ENCODE measurements around the gene ANK2.
A peak's percentile ranks its signal among the peaks of the same experiment; 100 is the strongest.

ANK2 gene

GRCh38 chr4:113173793-113174264, 124.4 kb downstream of the ANK2 start:
- no peak overlapping the region for H3K9ac ChIP-seq (ENCODE audit: low read length)
- no peak overlapping the region for H3K27ac ChIP-seq (ENCODE audit: low read depth, low read length)
- no peak overlapping the region for H3K4ac ChIP-seq (ENCODE audit: low read depth, low read length)
- H3K56ac ChIP-seq (ENCODE audit: low read length): no peak overlapping the region
- H3K4me3 ChIP-seq (ENCODE audit: low read length): no peak overlapping the region
- no peak overlapping the region for H3K23ac ChIP-seq (ENCODE audit: low read length)
- no peak overlapping the region for H2AK5ac ChIP-seq (ENCODE audit: low read length)
- H2BK120ac ChIP-seq (ENCODE audit: low read depth, low read length): no peak overlapping the region
- no peak overlapping the region for H3K4me2 ChIP-seq (ENCODE audit: low read length)
- H3K18ac ChIP-seq (ENCODE audit: low read length): no peak overlapping the region
- no peak overlapping the region for H4K5ac ChIP-seq (ENCODE audit: low read length)
- H3K79me2 ChIP-seq (ENCODE audit: control insufficient read depth, insufficient read depth, low read length): no peaks in the 10 kb centered on the region
- H4K8ac ChIP-seq (ENCODE audit: low read depth, low read length): no peak overlapping the region
- no peak overlapping the region for H2BK5ac ChIP-seq (ENCODE audit: low read length)
- no peaks in the 10 kb centered on the region for H3K79me1 ChIP-seq (ENCODE audit: low read length)
- no peak overlapping the region for H2BK15ac ChIP-seq (replicated peaks; ENCODE audit: low read depth)
- H3K4me1 ChIP-seq (ENCODE audit: control insufficient read depth, low read depth, low read length): no peaks in the 10 kb centered on the region
- no CpG with 5 or more reads among the region's 3 CpGs for WGBS (ENCODE audit: extremely low coverage, insufficient coverage, low lambda C conversion rate)
- DNase-seq: no peak
- H3K36me3 ChIP-seq (ENCODE audit: control insufficient read depth, insufficient read depth, low read length): no peaks in the 10 kb centered on the region
- H3K27me3 ChIP-seq (ENCODE audit: insufficient read depth, low read length, poor library complexity): no peaks in the 10 kb centered on the region

- DNase-seq: no peak
- no peaks in the 10 kb centered on the region for H3K79me2 ChIP-seq (ENCODE audit: control insufficient read depth, insufficient read depth, low read length)
Measured at GRCh38 chr4:113179091-113179490, 129.6 kb downstream of the ANK2 start.

GRCh38 chr4:113179996-113180395, 130.5 kb downstream of the ANK2 start:
- no peak overlapping the region for H3K4me3 ChIP-seq (ENCODE audit: low read length)
- H3K4me1 ChIP-seq (ENCODE audit: control insufficient read depth, low read depth, low read length): no peaks in the 10 kb centered on the region
- no peak overlapping the region for H3K27ac ChIP-seq (ENCODE audit: low read depth, low read length)
- H2BK5ac ChIP-seq (ENCODE audit: low read length): no peak overlapping the region
- DNase-seq: no peak
- no peak overlapping the region for H4K5ac ChIP-seq (ENCODE audit: low read length)
- no peak overlapping the region for H3K4me2 ChIP-seq (ENCODE audit: low read length)
- no peaks in the 10 kb centered on the region for H3K79me2 ChIP-seq (ENCODE audit: control insufficient read depth, insufficient read depth, low read length)
- no CpG with 5 or more reads among the region's 2 CpGs for WGBS (ENCODE audit: extremely low coverage, insufficient coverage, low lambda C conversion rate)
- no peaks in the 10 kb centered on the region for H3K36me3 ChIP-seq (ENCODE audit: control insufficient read depth, insufficient read depth, low read length)
- H2BK15ac ChIP-seq (replicated peaks; ENCODE audit: low read depth): no peak overlapping the region
- H3K27me3 ChIP-seq (ENCODE audit: insufficient read depth, low read length, poor library complexity): no peaks in the 10 kb centered on the region
- no peak overlapping the region for H3K9ac ChIP-seq (ENCODE audit: low read length)
- H3K56ac ChIP-seq (ENCODE audit: low read length): no peak overlapping the region
- no peak overlapping the region for H4K8ac ChIP-seq (ENCODE audit: low read depth, low read length)
- H3K23ac ChIP-seq (ENCODE audit: low read length): no peak overlapping the region
- no peak overlapping the region for H2AK5ac ChIP-seq (ENCODE audit: low read length)
- no peak overlapping the region for H3K18ac ChIP-seq (ENCODE audit: low read length)
- no peak overlapping the region for H2BK120ac ChIP-seq (ENCODE audit: low read depth, low read length)
- H3K4ac ChIP-seq (ENCODE audit: low read depth, low read length): no peak overlapping the region
- H3K79me1 ChIP-seq (ENCODE audit: low read length): peaks cover 2% of the 10 kb centered on the region

More at GRCh38 chr4:113179091-113179490, 129.6 kb downstream of the ANK2 start:
- Histone ChIP-seq H3K36me3 (ENCODE audit: control insufficient read depth, insufficient read depth, low read length) (no peaks in the 10 kb centered on the region), H4K5ac (ENCODE audit: low read length) (no peak overlapping the region), H3K18ac (ENCODE audit: low read length) (no peak overlapping the region), H3K9ac (ENCODE audit: low read length) (no peak overlapping the region), H2BK120ac (ENCODE audit: low read depth, low read length) (no peak overlapping the region), H4K8ac (ENCODE audit: low read depth, low read length) (no peak overlapping the region), H3K79me1 (ENCODE audit: low read length) (peaks cover 2% of the 10 kb centered on the region), H3K4me1 (ENCODE audit: control insufficient read depth, low read depth, low read length) (no peaks in the 10 kb centered on the region), H3K27ac (ENCODE audit: low read depth, low read length) (no peak overlapping the region), H2BK15ac (replicated peaks; ENCODE audit: low read depth) (no peak overlapping the region), H3K27me3 (ENCODE audit: insufficient read depth, low read length, poor library complexity) (no peaks in the 10 kb centered on the region), H3K4ac (ENCODE audit: low read depth, low read length) (no peak overlapping the region), H2AK5ac (ENCODE audit: low read length) (no peak overlapping the region), H3K4me3 (ENCODE audit: low read length) (no peak overlapping the region), H2BK5ac (ENCODE audit: low read length) (no peak overlapping the region), H3K56ac (ENCODE audit: low read length) (no peak overlapping the region), H3K23ac (ENCODE audit: low read length) (no peak overlapping the region), H3K4me2 (ENCODE audit: low read length) (no peak overlapping the region)
- no CpG with 5 or more reads among the region's 1 CpG for WGBS (ENCODE audit: extremely low coverage, insufficient coverage, low lambda C conversion rate)

GRCh38 chr4:113181289-113182007, 132.0 kb downstream of the ANK2 start:
- H2BK15ac ChIP-seq (replicated peaks; ENCODE audit: low read depth): no peak overlapping the region
- no peak overlapping the region for H2BK5ac ChIP-seq (ENCODE audit: low read length)
- no peak overlapping the region for H4K8ac ChIP-seq (ENCODE audit: low read depth, low read length)
- no peak overlapping the region for H3K4me3 ChIP-seq (ENCODE audit: low read length)
- H3K23ac ChIP-seq (ENCODE audit: low read length): peak overlapping the region; percentile 1
- H3K18ac ChIP-seq (ENCODE audit: low read length): no peak overlapping the region
- H3K79me2 ChIP-seq (ENCODE audit: control insufficient read depth, insufficient read depth, low read length): no peaks in the 10 kb centered on the region
- no peak overlapping the region for H4K5ac ChIP-seq (ENCODE audit: low read length)
- WGBS (ENCODE audit: extremely low coverage, insufficient coverage, low lambda C conversion rate): no CpG with 5 or more reads among the region's 11 CpGs
- no peak overlapping the region for H2AK5ac ChIP-seq (ENCODE audit: low read length)
- H3K27me3 ChIP-seq (ENCODE audit: insufficient read depth, low read length, poor library complexity): no peaks in the 10 kb centered on the region
- no peak overlapping the region for H3K4ac ChIP-seq (ENCODE audit: low read depth, low read length)
- H3K56ac ChIP-seq (ENCODE audit: low read length): peak overlapping the region; percentile 5
- H3K79me1 ChIP-seq (ENCODE audit: low read length): peaks cover 2% of the 10 kb centered on the region
- no peaks in the 10 kb centered on the region for H3K36me3 ChIP-seq (ENCODE audit: control insufficient read depth, insufficient read depth, low read length)
- no peak for DNase-seq
- H3K27ac ChIP-seq (ENCODE audit: low read depth, low read length): no peak overlapping the region
- H3K9ac ChIP-seq (ENCODE audit: low read length): no peak overlapping the region
- no peak overlapping the region for H2BK120ac ChIP-seq (ENCODE audit: low read depth, low read length)
- H3K4me2 ChIP-seq (ENCODE audit: low read length): no peak overlapping the region
- H3K4me1 ChIP-seq (ENCODE audit: control insufficient read depth, low read depth, low read length): no peaks in the 10 kb centered on the region

GRCh38 chr4:113183032-113183605, 133.7 kb downstream of the ANK2 start:
- Histone ChIP-seq H3K56ac (ENCODE audit: low read length) (no peak overlapping the region), H2BK15ac (replicated peaks; ENCODE audit: low read depth) (no peak overlapping the region), H2BK120ac (ENCODE audit: low read depth, low read length) (no peak overlapping the region), H3K4me3 (ENCODE audit: low read length) (no peak overlapping the region), H2AK5ac (ENCODE audit: low read length) (no peak overlapping the region), H4K5ac (ENCODE audit: low read length) (no peak overlapping the region), H3K79me2 (ENCODE audit: control insufficient read depth, insufficient read depth, low read length) (no peaks in the 10 kb centered on the region), H4K8ac (ENCODE audit: low read depth, low read length) (no peak overlapping the region), H3K79me1 (ENCODE audit: low read length) (peaks cover 2% of the 10 kb centered on the region), H3K36me3 (ENCODE audit: control insufficient read depth, insufficient read depth, low read length) (no peaks in the 10 kb centered on the region), H3K27ac (ENCODE audit: low read depth, low read length) (no peak overlapping the region), H3K27me3 (ENCODE audit: insufficient read depth, low read length, poor library complexity) (no peaks in the 10 kb centered on the region), H3K4ac (ENCODE audit: low read depth, low read length) (no peak overlapping the region), H3K18ac (ENCODE audit: low read length) (no peak overlapping the region), H2BK5ac (ENCODE audit: low read length) (no peak overlapping the region), H3K23ac (ENCODE audit: low read length) (no peak overlapping the region), H3K9ac (ENCODE audit: low read length) (no peak overlapping the region), H3K4me1 (ENCODE audit: control insufficient read depth, low read depth, low read length) (no peaks in the 10 kb centered on the region), H3K4me2 (ENCODE audit: low read length) (no peak overlapping the region)
- 100% methylated on average over 1 of the region's 5 CpGs for WGBS (ENCODE audit: extremely low coverage, insufficient coverage, low lambda C conversion rate)
- no peak for DNase-seq
